Esophagus muscularis mucosa (tissue), 3 donors: ENCODE results near the gene GNL1.

Source experiments
- CTCF ChIP-seq, 3 experiments: fragments of 200-600 bp in 2 of 3; fragments of 450-650 bp in 1 of 3; sonication (generic) in 2 of 3; IDR thresholded peaks; one replicate each; pipeline ENCODE4 v1.5.1; 2017 to 2019; ENCODE audit warnings: antibody characterized with exemption in 3 of 3, mild to moderate bottlenecking in 2 of 3, moderate library complexity in 1 of 3
- POLR2AphosphoS5 ChIP-seq, 2 donors: sonication (generic); formaldehyde crosslinking; IDR thresholded peaks; one replicate each; pipeline ENCODE4 v1.6.1; 2017; ENCODE audit warnings: antibody characterized with exemption in 2 of 2

GRCh38 chr6:30571762-30572082 lies 15.4 kb upstream of the GNL1 start:
- no peak for TF ChIP-seq CTCF (IDR thresholded peaks at IDR 0.05)
- TF ChIP-seq POLR2AphosphoS5 (IDR thresholded peaks at IDR 0.05): no peak
